Astrocyte (in vitro differentiated cells and primary cell): ENCODE data around the gene GZMA.

Experiments
- EZH2 ChIP-seq: IDR thresholded peaks from 2 replicates; pipeline ENCODE4 v1.6.1; 2012; ENCODE audit warnings: mild to moderate bottlenecking, low read length, inconsistent platforms; ENCODE audit not compliant: insufficient read depth
- TF ChIP-seq, protein P1 (sequence below): IDR thresholded peaks from 2 replicates; pipeline ENCODE4 v1.5.1; 2011; ENCODE audit warnings: low read depth, mild to moderate bottlenecking, inconsistent platforms, low read length, moderate library complexity; ENCODE audit not compliant: insufficient read depth

DNA sequence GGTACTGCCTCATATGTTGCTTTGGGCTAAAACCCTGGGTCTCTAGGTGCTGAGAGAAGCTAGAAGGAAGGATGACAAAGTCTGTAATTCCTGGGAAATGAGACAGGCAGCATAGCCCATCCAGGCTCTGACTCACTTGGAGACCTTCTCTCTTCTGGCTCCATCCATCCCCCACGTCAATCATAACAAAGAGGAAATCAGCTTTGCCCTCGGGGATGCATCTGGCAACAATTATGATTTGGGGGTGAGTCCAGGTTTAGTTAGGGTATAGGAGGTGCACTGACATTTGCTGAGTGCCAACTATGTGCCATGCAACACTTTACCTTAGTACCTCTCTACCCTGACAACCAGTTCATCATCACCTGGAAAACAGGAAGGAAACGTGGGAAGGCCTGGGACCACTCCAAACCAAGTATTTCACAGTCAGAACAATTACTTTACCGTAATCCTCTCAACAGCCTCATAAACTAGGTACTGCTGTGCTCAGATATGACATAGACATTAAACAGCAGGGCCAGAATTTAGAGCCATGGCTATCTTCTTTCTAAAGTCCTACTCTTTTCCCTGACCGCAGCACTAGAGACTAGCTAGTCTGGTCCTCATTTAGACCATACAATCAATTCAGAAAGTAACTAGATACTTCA lies 39.1 kb upstream of the GZMA start:
- TF ChIP-seq, protein P1, sequence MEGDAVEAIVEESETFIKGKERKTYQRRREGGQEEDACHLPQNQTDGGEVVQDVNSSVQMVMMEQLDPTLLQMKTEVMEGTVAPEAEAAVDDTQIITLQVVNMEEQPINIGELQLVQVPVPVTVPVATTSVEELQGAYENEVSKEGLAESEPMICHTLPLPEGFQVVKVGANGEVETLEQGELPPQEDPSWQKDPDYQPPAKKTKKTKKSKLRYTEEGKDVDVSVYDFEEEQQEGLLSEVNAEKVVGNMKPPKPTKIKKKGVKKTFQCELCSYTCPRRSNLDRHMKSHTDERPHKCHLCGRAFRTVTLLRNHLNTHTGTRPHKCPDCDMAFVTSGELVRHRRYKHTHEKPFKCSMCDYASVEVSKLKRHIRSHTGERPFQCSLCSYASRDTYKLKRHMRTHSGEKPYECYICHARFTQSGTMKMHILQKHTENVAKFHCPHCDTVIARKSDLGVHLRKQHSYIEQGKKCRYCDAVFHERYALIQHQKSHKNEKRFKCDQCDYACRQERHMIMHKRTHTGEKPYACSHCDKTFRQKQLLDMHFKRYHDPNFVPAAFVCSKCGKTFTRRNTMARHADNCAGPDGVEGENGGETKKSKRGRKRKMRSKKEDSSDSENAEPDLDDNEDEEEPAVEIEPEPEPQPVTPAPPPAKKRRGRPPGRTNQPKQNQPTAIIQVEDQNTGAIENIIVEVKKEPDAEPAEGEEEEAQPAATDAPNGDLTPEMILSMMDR = no peak
- no peak for TF ChIP-seq EZH2
